WTC11 (cell line): ENCODE measurements around the gene COL6A3. TPM values are rescaled to one million over a fixed set of nuclear protein-coding genes. Genes with fewer than 3 reads are reported as not detected.

Experiments used
- ATAC-seq: fragments of 200-7000 bp; cut with Tn5 transposase; 2 replicates; pipeline ENCODE4 v1.10.0; 2021; ENCODE audit warnings: mild to moderate bottlenecking, moderate library complexity
- CTCF ChIA-PET: fragments of 300-600 bp; sonication (Branson Sonifier 250); formaldehyde crosslinking; loops from one replicate; lab custom pipeline; 2021; ENCODE audit warnings: antibody characterized with exemption; lab: Charles Lee
- POLR2A ChIA-PET: fragments of 350-600 bp; sonication (Branson Sonifier 250); formaldehyde crosslinking; loops from one replicate; lab custom pipeline; 2021; ENCODE audit warnings: antibody characterized with exemption; lab: Charles Lee
- DNase-seq: peaks from one replicate; pipeline ENCODE4 v3.0.0; 2021; ENCODE audit warnings: low spot score
- H3K27ac Mint-ChIP-seq: 2 replicates; pipeline ENCODE4 v1.8.0; 2021; ENCODE audit warnings: mixed read lengths
- H3K27me3 Mint-ChIP-seq: 2 replicates; pipeline ENCODE4 v1.8.0; 2021; ENCODE audit warnings: low read depth, mild to moderate bottlenecking, moderate library complexity, mixed read lengths
- H3K36me3 Mint-ChIP-seq: 2 replicates; pipeline ENCODE4 v1.8.0; 2021; ENCODE audit warnings: mixed read lengths
- H3K4me1 Mint-ChIP-seq: 2 replicates; pipeline ENCODE4 v1.8.0; 2022; ENCODE audit warnings: mixed read lengths
- H3K4me3 Mint-ChIP-seq: 2 replicates; pipeline ENCODE4 v1.8.0; 2021; ENCODE audit warnings: mild to moderate bottlenecking, moderate library complexity, mixed read lengths
- H3K9me3 Mint-ChIP-seq: 2 replicates; pipeline ENCODE4 v1.8.0; 2021; ENCODE audit warnings: mixed read lengths
- CBFB ChIP-seq: sonication (generic); formaldehyde crosslinking; IDR thresholded peaks from 2 replicates; pipeline ENCODE4 v1.8.1; 2022; ENCODE audit warnings: mild to moderate bottlenecking, low read depth, missing genetic modification reagents
- ELF4 ChIP-seq: sonication (generic); formaldehyde crosslinking; IDR thresholded peaks from 2 replicates; pipeline ENCODE4 v1.8.1; 2022; ENCODE audit warnings: low read depth, mild to moderate bottlenecking, moderate library complexity, missing genetic modification reagents
- FOXJ3 ChIP-seq: sonication (generic); formaldehyde crosslinking; IDR thresholded peaks from 2 replicates; pipeline ENCODE4 v1.9.0; 2021; ENCODE audit warnings: missing genetic modification reagents, mild to moderate bottlenecking, borderline replicate concordance
- IRF2 ChIP-seq: sonication (generic); formaldehyde crosslinking; IDR thresholded peaks from 2 replicates; pipeline ENCODE4 v1.8.0; 2022; ENCODE audit warnings: low read depth, missing genetic modification reagents, borderline replicate concordance
- MXD4 ChIP-seq: fragments of 250-450 bp; sonication (Bioruptor Pico); IDR thresholded peaks from 2 replicates; pipeline ENCODE4 v1.8.0; 2021; ENCODE audit warnings: mild to moderate bottlenecking, moderate library complexity, borderline replicate concordance
- MYBL2 ChIP-seq: sonication (generic); formaldehyde crosslinking; IDR thresholded peaks from 2 replicates; pipeline ENCODE4 v1.8.1; 2023; ENCODE audit warnings: mild to moderate bottlenecking, moderate library complexity, missing genetic modification reagents
- NFYB ChIP-seq: sonication (generic); formaldehyde crosslinking; conservative IDR thresholded peaks from 2 replicates; pipeline ENCODE4 v1.8.0; 2022; ENCODE audit warnings: low read depth, missing genetic modification reagents
- PRRX2 ChIP-seq: fragments of 250-450 bp; sonication (Bioruptor Pico); IDR thresholded peaks from 2 replicates; pipeline ENCODE4 v1.8.0; 2021; ENCODE audit warnings: mild to moderate bottlenecking
- ZNF121 ChIP-seq: sonication (generic); formaldehyde crosslinking; IDR thresholded peaks from 2 replicates; pipeline ENCODE4 v1.8.0; 2023; ENCODE audit warnings: missing genetic modification reagents
- ZNF416 ChIP-seq: fragments of 250-450 bp; sonication (Bioruptor Pico); IDR thresholded peaks from 2 replicates; pipeline ENCODE4 v1.9.0; 2021; ENCODE audit warnings: mild to moderate bottlenecking, inconsistent platforms
- ZNF671 ChIP-seq: fragments of 250-450 bp; sonication (Bioruptor Pico); IDR thresholded peaks from 2 replicates; pipeline ENCODE4 v1.8.0; 2021; ENCODE audit warnings: mild to moderate bottlenecking
- total RNA-seq: library from RNA; stranded (reverse); gene quantifications from 3 replicates; pipeline ENCODE4 v1.2.3, GENCODE V29; 2021
- TF ChIP-seq, protein P1 (sequence below): sonication (generic); formaldehyde crosslinking; IDR thresholded peaks from 2 replicates; pipeline ENCODE4 v1.8.0; 2022; ENCODE audit warnings: missing genetic modification reagents
- TF ChIP-seq, protein P2 (sequence below): fragments of 250-450 bp; sonication (Bioruptor Pico); IDR thresholded peaks from 2 replicates; pipeline ENCODE4 v1.9.0; 2021; ENCODE audit warnings: mild to moderate bottlenecking
- TF ChIP-seq, protein P3 (sequence below): sonication (generic); formaldehyde crosslinking; IDR thresholded peaks from 2 replicates; pipeline ENCODE4 v1.8.1; 2022; ENCODE audit warnings: low read depth, missing genetic modification reagents, borderline replicate concordance
- TF ChIP-seq, protein P4 (sequence below): fragments of 250-450 bp; sonication (Bioruptor Pico); IDR thresholded peaks from 2 replicates; pipeline ENCODE4 v1.8.0; 2021; ENCODE audit warnings: mild to moderate bottlenecking

The COL6A3 gene
- total RNA-seq, 1 experiment from 2014 or later, result 2.6 TPM

DNA sequence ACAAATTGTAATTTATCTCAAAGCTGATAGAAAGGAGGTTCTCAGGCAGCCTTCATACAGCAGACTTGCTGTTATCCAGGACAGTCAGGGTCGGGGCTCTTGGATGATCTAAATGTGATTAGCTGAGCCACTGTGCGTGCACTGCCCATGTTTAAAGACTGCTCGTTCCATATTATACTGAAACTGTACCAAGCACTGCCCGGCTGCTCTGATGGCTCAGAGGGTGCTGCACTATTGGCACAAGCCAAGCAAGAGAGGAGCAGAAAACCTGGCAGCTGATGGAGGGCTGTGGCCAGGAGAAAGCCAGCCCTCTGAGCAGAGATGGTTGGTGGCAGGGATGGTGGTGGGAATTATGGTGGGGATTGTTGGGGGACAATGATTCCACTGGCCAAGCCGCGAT is 63.4 kb downstream of the COL6A3 start:
- peaks cover 26% of the 10 kb centered on the region for H3K4me1 Mint-ChIP-seq
- CTCF ChIA-PET, result interaction anchor here (1.5 kb wide), 1 partner anchor 71 kb away, joined by 4 read pairs; no protein-coding TSS in a partner anchor
- TF ChIP-seq MYBL2 (CRISPR knock-in tag), result no peak
- TF ChIP-seq FOXJ3 (CRISPR knock-in tag), result no peak
- TF ChIP-seq, all 79 proteins: peak for 0
- Mint-ChIP-seq H3K27ac (no peak overlapping the region; the same call in 1 of the 2 replicates), H3K27me3 (peaks cover 5% of the 10 kb centered on the region), H3K9me3 (no peaks in the 10 kb centered on the region), H3K36me3 (no peaks in the 10 kb centered on the region), H3K4me3 (no peak overlapping the region)
- POLR2A ChIA-PET, result no interaction called here
- DNase-seq, result no peak
- ATAC-seq, result no peak

DNA sequence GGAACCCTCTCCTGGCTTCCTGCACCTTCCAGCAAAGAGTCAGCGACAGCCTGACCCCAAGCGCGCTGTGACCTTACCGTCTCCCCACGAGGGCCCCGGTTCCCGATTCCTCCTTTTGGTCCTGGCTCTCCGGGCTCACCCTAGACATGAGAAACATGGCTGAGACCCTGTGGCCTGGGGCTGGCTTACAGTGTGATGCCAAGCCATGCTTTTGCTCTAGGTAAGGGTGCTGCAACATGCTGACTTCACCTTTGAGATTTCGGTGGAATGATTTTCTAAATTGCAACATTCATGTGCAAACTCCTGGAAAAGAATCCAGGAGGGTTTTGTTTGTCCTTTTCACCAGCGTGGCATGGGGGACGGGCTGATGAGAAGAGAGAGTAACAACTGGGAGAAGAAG is 63.9 kb downstream of the COL6A3 start:
- Mint-ChIP-seq H3K36me3 (no peaks in the 10 kb centered on the region), H3K9me3 (no peaks in the 10 kb centered on the region), H3K27ac (no peak overlapping the region), H3K4me1 (peaks cover 26% of the 10 kb centered on the region), H3K4me3 (no peak overlapping the region), H3K27me3 (peaks cover 5% of the 10 kb centered on the region)
- ATAC-seq, result no peak
- TF ChIP-seq, protein P1, sequence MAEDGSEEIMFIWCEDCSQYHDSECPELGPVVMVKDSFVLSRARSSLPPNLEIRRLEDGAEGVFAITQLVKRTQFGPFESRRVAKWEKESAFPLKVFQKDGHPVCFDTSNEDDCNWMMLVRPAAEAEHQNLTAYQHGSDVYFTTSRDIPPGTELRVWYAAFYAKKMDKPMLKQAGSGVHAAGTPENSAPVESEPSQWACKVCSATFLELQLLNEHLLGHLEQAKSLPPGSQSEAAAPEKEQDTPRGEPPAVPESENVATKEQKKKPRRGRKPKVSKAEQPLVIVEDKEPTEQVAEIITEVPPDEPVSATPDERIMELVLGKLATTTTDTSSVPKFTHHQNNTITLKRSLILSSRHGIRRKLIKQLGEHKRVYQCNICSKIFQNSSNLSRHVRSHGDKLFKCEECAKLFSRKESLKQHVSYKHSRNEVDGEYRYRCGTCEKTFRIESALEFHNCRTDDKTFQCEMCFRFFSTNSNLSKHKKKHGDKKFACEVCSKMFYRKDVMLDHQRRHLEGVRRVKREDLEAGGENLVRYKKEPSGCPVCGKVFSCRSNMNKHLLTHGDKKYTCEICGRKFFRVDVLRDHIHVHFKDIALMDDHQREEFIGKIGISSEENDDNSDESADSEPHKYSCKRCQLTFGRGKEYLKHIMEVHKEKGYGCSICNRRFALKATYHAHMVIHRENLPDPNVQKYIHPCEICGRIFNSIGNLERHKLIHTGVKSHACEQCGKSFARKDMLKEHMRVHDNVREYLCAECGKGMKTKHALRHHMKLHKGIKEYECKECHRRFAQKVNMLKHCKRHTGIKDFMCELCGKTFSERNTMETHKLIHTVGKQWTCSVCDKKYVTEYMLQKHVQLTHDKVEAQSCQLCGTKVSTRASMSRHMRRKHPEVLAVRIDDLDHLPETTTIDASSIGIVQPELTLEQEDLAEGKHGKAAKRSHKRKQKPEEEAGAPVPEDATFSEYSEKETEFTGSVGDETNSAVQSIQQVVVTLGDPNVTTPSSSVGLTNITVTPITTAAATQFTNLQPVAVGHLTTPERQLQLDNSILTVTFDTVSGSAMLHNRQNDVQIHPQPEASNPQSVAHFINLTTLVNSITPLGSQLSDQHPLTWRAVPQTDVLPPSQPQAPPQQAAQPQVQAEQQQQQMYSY, result no peak
- TF ChIP-seq MXD4, result no peak
- TF ChIP-seq IRF2 (CRISPR knock-in tag), result no peak
- TF ChIP-seq, protein P2, sequence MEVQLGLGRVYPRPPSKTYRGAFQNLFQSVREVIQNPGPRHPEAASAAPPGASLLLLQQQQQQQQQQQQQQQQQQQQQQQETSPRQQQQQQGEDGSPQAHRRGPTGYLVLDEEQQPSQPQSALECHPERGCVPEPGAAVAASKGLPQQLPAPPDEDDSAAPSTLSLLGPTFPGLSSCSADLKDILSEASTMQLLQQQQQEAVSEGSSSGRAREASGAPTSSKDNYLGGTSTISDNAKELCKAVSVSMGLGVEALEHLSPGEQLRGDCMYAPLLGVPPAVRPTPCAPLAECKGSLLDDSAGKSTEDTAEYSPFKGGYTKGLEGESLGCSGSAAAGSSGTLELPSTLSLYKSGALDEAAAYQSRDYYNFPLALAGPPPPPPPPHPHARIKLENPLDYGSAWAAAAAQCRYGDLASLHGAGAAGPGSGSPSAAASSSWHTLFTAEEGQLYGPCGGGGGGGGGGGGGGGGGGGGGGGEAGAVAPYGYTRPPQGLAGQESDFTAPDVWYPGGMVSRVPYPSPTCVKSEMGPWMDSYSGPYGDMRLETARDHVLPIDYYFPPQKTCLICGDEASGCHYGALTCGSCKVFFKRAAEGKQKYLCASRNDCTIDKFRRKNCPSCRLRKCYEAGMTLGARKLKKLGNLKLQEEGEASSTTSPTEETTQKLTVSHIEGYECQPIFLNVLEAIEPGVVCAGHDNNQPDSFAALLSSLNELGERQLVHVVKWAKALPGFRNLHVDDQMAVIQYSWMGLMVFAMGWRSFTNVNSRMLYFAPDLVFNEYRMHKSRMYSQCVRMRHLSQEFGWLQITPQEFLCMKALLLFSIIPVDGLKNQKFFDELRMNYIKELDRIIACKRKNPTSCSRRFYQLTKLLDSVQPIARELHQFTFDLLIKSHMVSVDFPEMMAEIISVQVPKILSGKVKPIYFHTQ (CRISPR knock-in tag), result no peak
- TF ChIP-seq, protein P3, sequence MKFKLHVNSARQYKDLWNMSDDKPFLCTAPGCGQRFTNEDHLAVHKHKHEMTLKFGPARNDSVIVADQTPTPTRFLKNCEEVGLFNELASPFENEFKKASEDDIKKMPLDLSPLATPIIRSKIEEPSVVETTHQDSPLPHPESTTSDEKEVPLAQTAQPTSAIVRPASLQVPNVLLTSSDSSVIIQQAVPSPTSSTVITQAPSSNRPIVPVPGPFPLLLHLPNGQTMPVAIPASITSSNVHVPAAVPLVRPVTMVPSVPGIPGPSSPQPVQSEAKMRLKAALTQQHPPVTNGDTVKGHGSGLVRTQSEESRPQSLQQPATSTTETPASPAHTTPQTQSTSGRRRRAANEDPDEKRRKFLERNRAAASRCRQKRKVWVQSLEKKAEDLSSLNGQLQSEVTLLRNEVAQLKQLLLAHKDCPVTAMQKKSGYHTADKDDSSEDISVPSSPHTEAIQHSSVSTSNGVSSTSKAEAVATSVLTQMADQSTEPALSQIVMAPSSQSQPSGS, result no peak
- TF ChIP-seq CBFB (CRISPR knock-in tag), result no peak
- TF ChIP-seq FOXJ3 (CRISPR knock-in tag), result no peak
- no peak for TF ChIP-seq ZNF121
- no peak for TF ChIP-seq ZNF416 (CRISPR knock-in tag)
- no peak for TF ChIP-seq NFYB (CRISPR knock-in tag)
- no peak for TF ChIP-seq PRRX2 (CRISPR knock-in tag)
- no peak for TF ChIP-seq ZNF671 (CRISPR knock-in tag)
- TF ChIP-seq, protein P4, sequence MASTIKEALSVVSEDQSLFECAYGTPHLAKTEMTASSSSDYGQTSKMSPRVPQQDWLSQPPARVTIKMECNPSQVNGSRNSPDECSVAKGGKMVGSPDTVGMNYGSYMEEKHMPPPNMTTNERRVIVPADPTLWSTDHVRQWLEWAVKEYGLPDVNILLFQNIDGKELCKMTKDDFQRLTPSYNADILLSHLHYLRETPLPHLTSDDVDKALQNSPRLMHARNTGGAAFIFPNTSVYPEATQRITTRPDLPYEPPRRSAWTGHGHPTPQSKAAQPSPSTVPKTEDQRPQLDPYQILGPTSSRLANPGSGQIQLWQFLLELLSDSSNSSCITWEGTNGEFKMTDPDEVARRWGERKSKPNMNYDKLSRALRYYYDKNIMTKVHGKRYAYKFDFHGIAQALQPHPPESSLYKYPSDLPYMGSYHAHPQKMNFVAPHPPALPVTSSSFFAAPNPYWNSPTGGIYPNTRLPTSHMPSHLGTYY, result no peak
- TF ChIP-seq ELF4, result no peak
- TF ChIP-seq MYBL2 (CRISPR knock-in tag), result no peak
- DNase-seq, result no peak
- ChIA-PET POLR2A (no interaction called here), CTCF (interaction anchor here (1.5 kb wide), 1 partner anchor 72 kb away, joined by 4 read pairs; no protein-coding TSS in a partner anchor)
